Left forelimb (tissue), 1 donor: ENCODE measurements around the gene DENND11.
A peak's percentile ranks its signal among the peaks of the same experiment; 100 is the strongest.
"Not testable (repeated sequence)": the region's sequence is repeated elsewhere in the genome, so short reads cannot be mapped to it uniquely, and the experiment has no call there.

Source experiments
- DNase-seq: peaks from one replicate; pipeline ENCODE4 v3.0.0-alpha.2; 2018; ENCODE audit warnings: low spot score

DENND11 gene

DNA sequence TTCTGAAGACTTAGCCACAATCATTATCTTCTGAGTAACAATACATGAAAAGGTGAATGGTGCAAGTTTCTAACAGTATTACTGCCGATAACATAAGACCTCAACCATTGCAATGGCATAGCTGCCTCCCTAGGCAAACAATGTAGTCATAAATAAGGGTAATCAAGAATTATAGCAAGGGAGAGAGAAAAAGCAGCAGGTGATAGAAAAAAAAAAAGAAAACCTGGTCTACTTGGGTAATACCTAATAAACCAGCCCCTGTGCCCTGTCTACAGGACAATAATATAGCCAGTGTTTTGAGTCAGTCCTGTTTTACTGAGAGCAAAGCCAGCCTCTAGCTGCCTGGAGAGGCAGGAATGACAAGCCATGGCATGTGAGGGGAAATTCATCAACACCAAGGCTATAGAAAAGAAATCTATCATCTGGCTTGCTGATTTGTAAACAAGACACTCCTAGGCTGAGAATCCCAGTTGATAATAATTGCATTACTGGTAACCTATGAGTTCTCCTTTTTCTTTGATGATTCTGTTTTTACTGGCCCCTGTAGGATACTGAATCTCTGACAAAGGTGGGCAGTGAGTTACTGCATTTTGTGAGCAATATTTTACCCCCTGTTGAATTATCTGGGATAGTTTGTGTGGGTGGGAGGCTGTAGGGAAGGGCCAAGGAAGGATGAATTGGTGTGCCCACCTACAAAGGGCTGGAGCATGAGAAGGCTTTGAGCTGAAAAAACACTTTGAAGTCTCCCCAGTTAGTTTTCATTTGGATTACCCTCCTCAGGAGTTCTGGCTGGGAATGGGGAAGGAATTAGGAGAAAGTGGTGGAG, 4.5 kb upstream of the DENND11 start:
- no peak for DNase-seq

DNA sequence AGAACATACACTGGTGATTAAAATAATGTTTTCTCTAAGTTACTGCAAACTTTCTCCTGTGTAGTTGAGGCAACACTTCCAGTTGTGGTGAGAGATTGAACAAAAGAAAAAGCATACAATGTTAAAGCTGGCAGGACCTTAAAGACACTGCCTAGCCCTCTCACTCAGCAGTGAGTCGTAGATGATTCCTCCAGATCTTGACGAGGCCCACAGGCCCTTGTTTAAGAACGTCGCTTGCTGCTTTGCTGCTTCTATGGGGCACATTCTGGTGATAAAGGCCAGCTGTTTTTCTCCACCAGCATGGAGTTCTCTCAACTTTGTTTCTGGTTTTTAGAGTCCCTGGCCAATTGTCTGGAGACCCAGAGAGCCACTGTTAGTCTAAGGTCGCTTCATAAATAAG, 2.8 kb upstream of the DENND11 start:
- no peak for DNase-seq

DNA sequence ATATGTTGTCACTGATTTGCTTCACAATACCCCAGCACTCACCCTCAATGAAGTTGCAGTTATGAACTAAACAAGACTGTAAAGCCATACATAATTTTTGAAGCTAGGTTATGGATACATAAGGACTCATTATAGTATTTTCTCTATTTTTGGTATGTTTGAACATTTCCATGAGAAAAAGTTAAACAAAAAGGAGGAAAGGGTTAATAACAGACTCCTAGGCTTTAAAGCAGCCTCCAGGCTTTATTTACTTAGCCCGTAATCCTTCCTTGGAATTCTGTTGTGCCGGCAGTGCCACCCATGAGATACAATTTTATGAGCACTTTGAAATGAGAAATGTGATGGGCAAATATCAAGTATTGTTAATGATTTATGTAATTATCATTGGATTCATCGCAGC, 2.1 kb upstream of the DENND11 start:
- DNase-seq: no peak

DNA sequence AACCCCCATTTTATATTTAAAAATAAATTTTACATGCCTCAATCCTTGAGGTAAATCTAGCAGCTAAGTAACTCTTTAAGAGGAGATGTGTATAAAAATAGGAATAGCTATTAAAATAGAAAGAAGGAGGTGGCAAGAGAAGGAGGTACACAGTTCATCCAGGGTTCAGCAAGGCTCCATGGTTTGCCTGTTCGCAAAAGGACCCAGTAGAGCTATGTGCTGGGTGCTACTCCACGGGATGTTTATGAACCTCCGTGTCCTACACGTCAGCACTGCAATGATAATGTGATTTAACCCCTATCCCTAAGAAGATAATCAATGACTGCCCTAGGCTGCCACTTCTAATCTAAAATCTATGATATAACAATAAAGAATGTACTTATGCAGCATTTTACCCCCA, 926 bp upstream of the DENND11 start:
- no peak for DNase-seq

DNA sequence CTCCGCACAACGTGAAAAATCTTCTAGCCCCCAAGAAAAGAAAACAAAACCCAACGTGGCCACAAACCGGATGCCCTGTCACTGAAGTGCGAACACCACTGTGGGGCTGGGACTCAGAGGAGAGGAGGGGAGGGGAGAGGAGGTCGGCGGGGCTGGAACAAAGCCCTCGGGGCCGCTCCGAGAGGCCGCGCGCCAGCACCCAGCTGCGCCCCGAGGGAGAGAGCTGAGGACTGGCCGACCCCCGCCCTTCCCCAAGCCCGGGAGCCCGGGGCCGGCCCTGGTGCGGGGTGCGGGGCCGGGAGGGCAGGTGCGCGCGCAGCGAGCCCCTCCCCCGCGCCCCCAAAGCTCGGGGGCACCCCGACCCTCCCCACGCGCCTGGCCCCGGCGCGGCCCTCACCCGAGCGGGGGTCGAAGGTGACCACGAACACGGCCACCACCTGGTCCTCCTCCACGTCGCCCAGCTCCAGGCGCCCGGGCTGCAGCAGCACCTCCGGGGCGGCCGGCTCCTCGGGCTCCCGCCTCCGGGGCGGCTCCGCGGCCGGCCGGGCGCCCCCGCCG, 398 bp downstream of the DENND11 start:
- peak; percentile 68 for DNase-seq

DNA sequence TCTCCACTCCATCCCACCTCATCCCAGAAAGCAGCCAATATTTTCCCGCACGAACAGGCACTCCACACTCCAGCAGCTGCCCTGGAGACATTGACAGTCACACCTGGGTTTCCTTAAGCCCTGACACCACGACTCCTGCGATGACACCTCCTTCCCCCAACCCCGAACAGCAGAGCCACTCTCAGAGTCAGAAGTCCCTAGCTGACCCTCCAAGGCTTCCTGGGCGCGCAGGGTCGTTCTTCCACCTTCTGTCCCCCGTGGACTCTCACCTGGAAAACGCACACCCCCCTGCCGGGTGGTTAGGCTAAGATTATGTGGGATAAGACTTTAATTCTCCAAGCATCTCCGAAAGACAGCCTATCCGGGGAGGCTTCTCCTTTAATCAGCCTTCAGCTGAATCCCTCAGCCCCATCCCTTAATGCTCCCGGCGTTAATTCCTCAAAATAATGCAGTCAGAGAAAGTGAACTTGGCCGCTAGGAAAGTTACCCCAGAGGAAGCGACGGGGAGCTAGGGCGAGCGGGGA, 1.1 kb downstream of the DENND11 start:
- DNase-seq: no peak

DNA sequence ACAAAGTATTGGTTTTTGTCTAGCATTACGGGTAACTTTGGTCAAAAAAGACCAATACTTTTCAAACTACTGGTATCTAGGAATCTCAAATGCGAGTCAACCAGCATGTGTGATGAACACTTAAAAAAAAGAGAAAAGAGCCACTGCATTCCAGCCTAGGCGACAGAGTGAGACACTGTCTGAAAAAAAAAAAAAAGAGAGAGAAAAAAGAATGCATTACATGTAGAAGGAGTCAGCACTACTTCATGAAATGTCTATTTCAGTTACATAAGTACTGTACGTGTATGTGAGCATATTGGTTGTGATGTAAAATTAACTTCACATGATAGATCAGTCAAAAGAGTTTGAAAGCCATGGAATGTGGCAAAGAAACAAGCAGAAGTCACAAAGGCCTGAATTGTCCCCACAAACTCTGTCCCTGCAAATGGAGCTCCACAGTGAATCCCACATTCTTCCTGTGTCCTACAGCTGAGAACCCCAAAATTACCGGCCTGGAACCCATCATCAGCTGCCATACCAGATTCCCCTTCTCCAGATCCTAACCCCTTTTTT, 1.6 kb downstream of the DENND11 start:
- DNase-seq: no peak

DNA sequence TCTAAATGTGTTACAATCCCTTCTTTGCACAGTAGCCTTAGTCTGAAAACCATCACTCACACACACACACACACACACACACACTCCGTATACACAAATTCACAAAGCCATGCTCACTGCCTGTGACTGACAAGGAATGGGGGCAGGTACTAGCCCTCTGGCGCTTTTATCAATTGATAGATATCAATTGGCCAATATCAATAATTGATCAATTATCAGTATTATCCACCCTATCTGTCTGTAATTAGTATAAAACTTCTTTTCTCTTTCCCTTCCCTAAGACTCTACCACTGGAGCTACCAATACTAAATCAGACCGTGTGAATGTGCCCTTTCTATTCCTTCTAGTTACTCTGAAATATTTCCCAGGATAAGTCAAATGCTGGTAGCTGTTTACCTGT, 2.1 kb downstream of the DENND11 start:
- DNase-seq: no peak

DNA sequence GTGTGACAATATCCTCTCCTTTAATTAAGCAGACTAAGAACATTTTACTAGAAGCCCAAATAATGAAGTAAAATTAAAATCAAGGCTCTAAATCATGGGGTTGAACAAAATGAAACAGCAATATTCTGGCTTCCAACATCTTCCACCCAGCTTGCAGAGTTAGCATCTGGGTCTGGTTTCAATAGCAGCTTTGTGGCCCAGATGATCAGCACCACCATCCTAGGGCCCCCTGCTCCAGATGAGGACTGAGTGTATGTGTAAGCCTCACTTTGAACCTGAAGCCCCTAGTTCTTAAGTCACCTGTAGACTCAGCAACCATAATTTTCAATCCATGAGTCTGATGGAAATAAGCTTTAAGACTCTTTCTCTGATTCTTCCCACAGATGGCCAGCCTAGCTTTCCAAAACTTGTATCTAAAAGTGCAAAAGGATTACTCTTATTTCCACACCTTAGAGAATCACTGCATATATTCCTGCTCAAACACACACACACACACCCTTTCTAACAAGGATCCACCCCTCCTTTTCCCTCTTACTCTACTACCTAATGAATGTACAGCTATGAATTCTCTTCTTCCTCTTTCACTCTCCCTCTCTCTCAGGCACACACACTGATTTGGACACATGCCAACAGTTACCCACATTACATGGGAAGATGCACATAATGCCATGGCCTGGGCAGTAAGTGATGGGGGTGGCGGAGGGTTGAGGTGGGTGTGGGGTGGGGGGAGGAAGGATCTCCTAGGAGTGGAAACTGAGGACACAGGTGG, 3.5 kb downstream of the DENND11 start:
- DNase-seq: no peak

DNA sequence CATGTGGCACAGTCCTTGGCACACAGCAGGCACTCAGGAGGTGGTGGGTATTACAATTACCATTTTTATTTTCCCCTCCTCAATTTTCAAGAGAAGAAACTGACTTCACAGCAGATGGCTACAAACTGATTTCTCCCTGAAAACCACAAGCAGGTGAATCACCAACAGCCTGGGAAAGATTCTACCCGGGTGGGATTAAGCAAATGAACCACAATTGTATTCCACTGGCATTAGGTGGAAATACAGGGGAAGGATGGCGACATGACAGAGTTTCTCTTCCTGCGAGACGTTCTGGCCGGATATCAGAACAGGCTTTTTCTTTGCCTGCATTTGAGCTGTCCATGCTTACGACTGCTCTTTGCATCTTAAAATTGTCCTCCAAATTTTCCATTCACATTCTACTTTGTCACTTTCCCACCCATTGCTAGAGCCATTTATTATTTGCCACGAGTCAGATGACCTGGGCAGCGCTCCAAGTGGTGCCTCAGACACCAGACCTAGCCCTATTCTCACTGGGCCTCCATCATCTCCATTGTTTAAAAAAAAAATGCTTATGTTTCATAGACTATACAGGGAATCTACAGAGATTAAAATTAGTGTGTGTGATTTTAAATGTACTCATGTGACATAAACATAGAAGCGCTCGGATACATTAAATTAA, 4.6 kb downstream of the DENND11 start:
- DNase-seq: no peak

DNA sequence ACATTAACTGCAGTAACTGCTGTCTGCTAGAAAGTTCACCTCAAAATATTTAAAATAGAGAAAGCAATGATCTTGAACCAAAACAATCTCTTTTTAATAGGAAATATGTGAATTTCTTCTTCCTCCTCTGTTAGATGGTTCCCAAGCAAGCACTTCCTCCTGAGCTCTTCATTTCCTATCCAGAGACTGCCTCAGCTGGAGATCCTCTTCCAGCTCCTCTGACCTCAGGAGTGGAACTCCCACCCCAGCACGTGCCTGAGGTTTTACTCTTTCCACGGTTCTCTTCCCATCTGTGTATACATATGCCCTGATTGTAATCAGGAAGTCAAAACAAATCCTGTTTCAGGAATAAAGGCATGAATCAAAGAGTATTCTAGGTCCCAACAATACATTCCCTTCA, 5.6 kb downstream of the DENND11 start:
- no peak for DNase-seq

DNA sequence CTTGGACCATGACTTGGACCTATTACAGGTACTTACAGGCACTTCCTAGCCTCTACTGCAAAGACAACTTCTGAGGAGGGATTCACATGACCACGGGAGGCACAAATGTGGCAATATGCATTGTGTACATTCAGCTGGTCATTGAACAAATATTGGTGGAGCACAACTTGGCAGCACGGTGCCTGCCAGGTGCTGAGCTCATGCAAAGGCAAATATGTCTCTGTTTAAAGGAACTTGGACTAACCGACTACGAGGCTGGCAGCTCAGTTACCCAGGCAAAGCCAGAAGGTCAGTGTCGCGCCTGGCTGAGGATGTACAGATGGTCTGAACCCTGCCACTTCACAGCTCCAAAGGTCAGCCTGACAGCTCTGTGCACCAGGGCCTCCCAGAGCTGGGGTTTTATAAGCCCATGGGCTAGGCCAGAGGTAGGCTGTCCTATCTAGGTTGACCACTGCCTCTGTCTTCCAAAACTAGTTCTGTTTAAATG, 6.1 kb downstream of the DENND11 start:
- no peak for DNase-seq

DNA sequence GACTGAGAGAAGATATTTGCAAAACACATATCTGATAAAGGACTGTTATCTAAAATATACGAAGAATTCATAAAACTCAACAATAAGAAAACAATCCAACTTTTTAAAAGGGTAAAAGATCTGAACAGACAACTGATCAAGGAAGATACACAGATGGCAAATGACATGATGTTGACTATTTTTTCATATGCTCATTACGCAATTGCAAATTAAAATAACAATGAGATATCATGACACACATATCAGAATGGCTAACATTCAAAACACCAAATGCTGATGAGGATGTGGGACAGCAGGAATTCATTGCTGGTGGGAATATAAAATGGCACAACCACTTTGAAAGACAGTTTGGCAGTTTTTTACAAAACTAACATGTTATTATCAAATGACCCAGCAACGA, 8.9 kb downstream of the DENND11 start:
- no peak for DNase-seq

DNA sequence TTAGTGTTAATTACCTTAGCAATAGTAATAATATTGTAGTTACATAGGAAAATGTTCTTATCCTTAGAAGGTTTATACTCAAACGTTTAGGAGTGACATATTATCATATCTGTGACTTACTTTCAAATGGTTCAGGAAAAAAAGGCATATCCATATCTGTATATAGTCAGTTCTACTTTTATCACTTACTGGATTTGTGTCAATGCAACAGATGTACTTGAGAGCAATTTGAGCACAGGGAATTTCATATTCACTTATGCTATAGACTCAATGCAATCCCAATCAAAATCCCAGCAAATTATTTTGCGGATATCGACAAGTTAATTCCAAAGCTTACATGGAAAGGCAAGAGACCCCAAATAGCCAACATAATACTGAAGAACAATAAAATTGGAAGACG, 10.0 kb downstream of the DENND11 start:
- no peak for DNase-seq

DNA sequence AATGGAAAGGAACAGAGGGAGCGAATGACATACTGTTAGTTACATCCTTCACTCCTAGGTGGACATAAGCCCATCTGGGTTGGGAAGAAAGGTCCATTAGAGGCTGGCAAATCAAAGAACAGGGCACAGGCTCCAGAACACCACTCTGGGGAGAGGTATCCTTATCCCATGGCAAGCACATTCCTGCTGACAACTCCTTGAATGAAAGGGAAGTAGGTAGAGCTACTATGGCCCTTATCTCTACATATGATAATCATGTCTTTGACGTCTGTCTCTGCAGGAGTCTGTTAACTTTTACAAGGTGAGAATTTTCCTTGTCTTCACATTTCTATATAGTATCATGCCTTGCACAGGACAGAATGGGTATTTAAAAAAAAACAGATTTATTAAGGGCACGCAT, 10.4 kb downstream of the DENND11 start:
- no peak for DNase-seq

DNA sequence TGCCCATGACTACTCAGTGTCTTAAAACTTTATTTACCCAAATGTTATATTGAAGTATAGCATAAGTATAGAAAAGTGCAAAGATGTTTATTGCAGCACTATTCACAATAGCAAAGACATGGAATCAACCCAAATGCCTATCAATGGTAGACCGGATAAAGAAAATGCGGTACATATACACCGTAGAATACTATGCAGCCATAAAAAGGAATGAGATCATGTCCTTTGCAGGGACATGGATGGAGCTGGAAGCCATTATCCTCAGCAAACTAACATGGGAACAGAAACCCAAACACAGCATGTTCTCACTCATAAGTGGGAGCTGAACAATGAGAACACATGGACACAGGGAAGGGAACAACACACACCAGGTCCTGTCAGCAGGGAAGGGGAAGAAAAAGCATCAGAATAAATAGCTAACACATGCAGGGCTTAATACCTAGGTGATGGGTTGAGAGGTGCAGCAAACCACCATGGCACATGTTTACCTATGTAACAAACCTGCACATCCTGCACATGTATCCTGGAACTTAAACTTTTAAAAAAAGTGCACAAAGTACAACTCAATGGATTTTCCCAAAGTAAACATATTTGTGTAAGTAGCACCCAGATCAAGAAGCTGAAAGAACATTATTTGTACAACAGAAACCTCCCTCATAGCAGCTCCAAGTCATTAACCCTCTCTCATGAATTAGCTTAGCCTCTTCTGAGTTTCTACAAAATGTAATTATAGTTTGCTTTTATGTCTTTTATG, 12.7 kb downstream of the DENND11 start:
- DNase-seq: not testable (repeated sequence)

DNA sequence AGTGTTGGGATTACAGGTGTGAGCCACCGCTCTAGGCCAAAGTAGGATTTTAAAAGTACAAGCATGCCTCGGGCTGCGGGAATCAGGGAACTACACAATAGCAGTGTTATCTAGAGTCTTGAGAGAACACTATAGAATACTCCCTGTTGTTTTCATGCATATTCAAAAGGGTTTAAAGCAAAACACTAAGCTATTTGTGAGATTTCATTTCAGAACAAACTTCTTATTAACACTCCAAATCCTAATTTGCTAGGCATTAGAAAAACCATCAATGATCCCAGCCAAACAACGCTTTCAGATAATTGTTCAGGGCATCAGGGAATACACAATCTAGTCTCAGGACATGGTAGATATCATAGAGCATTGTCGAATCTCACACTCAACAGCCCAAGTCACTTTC, 13.9 kb downstream of the DENND11 start:
- no peak for DNase-seq

DNA sequence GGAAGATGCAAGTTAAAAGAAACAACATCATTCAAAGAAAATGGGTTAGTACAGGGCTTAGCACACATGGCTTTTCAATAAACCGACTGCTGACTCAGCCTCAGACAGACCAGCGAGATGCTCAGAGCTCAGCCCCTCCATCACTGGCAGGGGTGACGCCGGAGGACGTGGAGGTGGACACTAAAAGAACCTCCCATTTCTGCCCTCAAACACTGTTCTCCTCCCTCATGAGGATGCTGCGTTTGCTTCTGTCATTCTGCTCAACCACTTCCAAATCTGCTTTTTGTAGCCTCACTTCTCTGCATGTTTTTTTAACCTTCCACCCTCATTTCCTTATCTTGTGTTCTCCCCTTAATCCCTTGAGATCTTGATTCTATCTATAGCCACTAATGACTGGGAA, 15.3 kb downstream of the DENND11 start:
- no peak for DNase-seq

DNA sequence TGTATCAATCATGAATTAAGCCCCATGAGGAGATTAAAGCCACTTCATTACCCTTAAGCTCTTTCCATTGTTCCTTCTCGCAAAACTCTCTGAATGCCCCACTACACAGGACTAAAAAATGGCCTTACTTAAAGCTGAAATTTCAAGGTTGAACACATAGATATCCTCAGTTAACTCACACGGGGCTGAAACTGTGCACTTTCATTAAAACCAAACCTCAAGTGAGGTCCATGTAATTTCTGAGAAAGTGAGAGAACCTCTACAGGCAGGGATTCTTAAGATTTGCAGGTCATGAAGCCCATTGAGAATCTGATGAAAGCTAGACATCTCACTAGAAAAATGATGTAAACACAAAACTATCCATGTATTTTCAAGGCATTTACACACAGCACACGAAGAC, 15.9 kb downstream of the DENND11 start:
- no peak for DNase-seq

DNA sequence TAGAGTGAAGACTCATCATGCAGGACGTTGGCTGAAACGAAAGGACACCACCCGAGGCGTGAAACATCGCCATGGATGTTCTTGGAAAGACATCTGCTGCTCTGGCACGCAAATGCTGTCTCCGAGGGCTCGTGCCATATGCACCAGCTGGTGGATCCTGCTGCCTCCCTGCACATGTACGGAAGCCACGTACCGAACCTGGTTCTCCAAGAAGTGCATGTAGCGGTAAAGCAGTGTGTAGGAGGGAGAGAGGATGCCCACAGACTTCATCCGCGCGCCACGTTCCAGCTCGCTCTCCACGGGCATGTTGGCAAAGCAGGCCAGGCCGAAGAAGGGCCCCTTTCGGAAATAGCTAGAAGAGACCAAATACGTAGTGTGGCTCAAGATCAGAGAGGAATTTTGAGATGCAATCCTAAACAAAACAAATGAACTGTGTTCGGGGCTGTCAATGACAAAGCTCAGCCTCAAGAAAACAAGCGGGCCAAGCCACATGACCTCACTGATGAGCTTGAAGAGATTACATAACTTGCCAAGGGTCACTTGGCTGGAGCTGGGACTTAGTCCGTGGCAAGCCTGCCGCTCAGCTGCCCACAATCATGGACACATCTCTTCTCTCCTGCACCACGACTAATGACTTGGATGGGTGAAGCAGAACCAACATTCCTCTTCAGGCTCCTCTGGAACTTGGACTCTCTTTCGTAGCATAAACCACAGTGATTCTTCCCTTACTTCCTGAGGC, 16.5 kb downstream of the DENND11 start:
- no peak for DNase-seq

DNA sequence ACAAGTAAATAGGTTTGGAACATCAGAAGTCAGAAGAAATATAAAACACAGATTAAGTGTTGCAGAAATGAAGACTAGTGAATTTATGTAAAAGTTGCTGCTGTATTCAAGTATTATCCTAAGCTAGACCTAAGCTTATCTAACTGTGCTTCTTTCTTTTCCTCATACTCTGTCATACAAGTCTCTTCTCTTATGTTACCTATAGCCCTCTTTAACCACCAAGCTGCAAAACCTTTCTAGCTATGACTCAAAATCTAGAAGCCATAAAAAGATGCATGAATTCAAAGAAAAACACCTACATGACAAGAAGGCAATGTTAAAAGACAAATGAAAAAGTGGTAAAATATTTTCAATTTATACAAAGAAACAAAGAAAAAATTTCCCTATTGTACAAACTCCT, 23.0 kb downstream of the DENND11 start:
- DNase-seq: no peak
